Calu3 (cell line): ENCODE results near the gene ASZ1. TPM values are rescaled to one million over a fixed set of nuclear protein-coding genes. Genes with fewer than 3 reads are reported as not detected.

ENCODE experiments used
- BruUV-seq: library from RNA; stranded (reverse); fragments of 400-500 nt; replicated peaks from 2 replicates; lab custom pipeline; 2021; lab: Mats Ljungman, UMichigan
- CTCF ChIA-PET: fragments of 300-600 bp; sonication (Branson Sonifier 250); formaldehyde crosslinking; loops from one replicate; lab custom pipeline; 2022; ENCODE audit warnings: antibody characterized with exemption; lab: Charles Lee
- DNase-seq: peaks from one replicate; pipeline ENCODE4 v3.0.0; 2022
- H3K27ac Mint-ChIP-seq: one replicate; pipeline ENCODE4 v1.8.0; 2022; ENCODE audit warnings: mixed read lengths; ENCODE audit not compliant: unreplicated experiment
- H3K27me3 Mint-ChIP-seq: one replicate; pipeline ENCODE4 v1.8.0; 2022; ENCODE audit warnings: mixed read lengths; ENCODE audit not compliant: unreplicated experiment
- H3K36me3 Mint-ChIP-seq: one replicate; pipeline ENCODE4 v1.8.0; 2022; ENCODE audit warnings: mild to moderate bottlenecking, moderate library complexity, mixed read lengths; ENCODE audit not compliant: insufficient read depth, unreplicated experiment
- H3K4me1 Mint-ChIP-seq: one replicate; pipeline ENCODE4 v1.8.0; 2022; ENCODE audit warnings: mild to moderate bottlenecking, low read depth, mixed read lengths; ENCODE audit not compliant: unreplicated experiment
- H3K4me3 Mint-ChIP-seq: one replicate; pipeline ENCODE4 v1.8.0; 2022; ENCODE audit warnings: mild to moderate bottlenecking, low read depth, moderate library complexity, mixed read lengths; ENCODE audit not compliant: unreplicated experiment
- H3K9me3 Mint-ChIP-seq: one replicate; pipeline ENCODE4 v1.8.0; 2022; ENCODE audit warnings: low read depth, mixed read lengths; ENCODE audit not compliant: unreplicated experiment
- CTCF ChIP-seq: fragments of 200-600 bp; IDR thresholded peaks from one replicate; pipeline ENCODE4 v1.8.0; 2022; ENCODE audit warnings: antibody characterized with exemption; ENCODE audit not compliant: unreplicated experiment
- intact Hi-C: fragments of 100-400 bp; cut with micrococcal nuclease; formaldehyde crosslinking; loops from one replicate; pipeline ENCODE4 v1.10.0; 2022; ENCODE audit not compliant: unreplicated experiment
- total RNA-seq: library from RNA; stranded (reverse); gene quantifications from 2 replicates; pipeline ENCODE4 v1.2.3, GENCODE V29; 2022

The ASZ1 gene
- total RNA-seq, 1 experiment from 2014 or later: not detected

- intact Hi-C loops: loop anchor here (1.0 to 5.0 kb wide), 4 partner anchors 73 to 1213 kb away; no protein-coding TSS in a partner anchor
- H3K36me3 Mint-ChIP-seq: no peaks in the 10 kb centered on the region
- no TSS peak for BruUV-seq
- peaks cover 4% of the 10 kb centered on the region for H3K9me3 Mint-ChIP-seq
- H3K27me3 Mint-ChIP-seq: no peaks in the 10 kb centered on the region
- no peak overlapping the region for H3K4me3 Mint-ChIP-seq
- no peak for TF ChIP-seq CTCF
- no peak overlapping the region for H3K27ac Mint-ChIP-seq
- CTCF ChIA-PET: no interaction called here
- H3K4me1 Mint-ChIP-seq: no peaks in the 10 kb centered on the region
- DNase-seq: no peak
Observed at GRCh38 chr7:117384688-117385362, 42.5 kb downstream of the ASZ1 start.

- TF ChIP-seq CTCF: no peak
- H3K4me3 Mint-ChIP-seq: no peak overlapping the region
- BruUV-seq: no TSS peak
- DNase-seq: no peak
- CTCF ChIA-PET: no interaction called here
- no peaks in the 10 kb centered on the region for H3K36me3 Mint-ChIP-seq
- no peaks in the 10 kb centered on the region for H3K4me1 Mint-ChIP-seq
- no peaks in the 10 kb centered on the region for H3K27me3 Mint-ChIP-seq
- intact Hi-C loops: no loop called here
- no peak overlapping the region for H3K27ac Mint-ChIP-seq
- H3K9me3 Mint-ChIP-seq: peaks cover 2% of the 10 kb centered on the region
Observed at GRCh38 chr7:117383483-117384189, 43.7 kb downstream of the ASZ1 start.

GRCh38 chr7:117383046-117383445 is 44.2 kb downstream of the ASZ1 start:
- DNase-seq: no peak
- Mint-ChIP-seq H3K27ac (no peak overlapping the region), H3K27me3 (no peaks in the 10 kb centered on the region), H3K4me1 (no peaks in the 10 kb centered on the region), H3K36me3 (no peaks in the 10 kb centered on the region), H3K9me3 (no peaks in the 10 kb centered on the region), H3K4me3 (no peak overlapping the region)
- TF ChIP-seq CTCF: no peak
- intact Hi-C loops: no loop called here
- no TSS peak for BruUV-seq
- CTCF ChIA-PET: no interaction called here

GRCh38 chr7:117381362-117381761 is 45.9 kb downstream of the ASZ1 start:
- Mint-ChIP-seq H3K4me3 (no peak overlapping the region), H3K27ac (no peak overlapping the region), H3K9me3 (no peaks in the 10 kb centered on the region), H3K27me3 (no peaks in the 10 kb centered on the region), H3K4me1 (no peaks in the 10 kb centered on the region), H3K36me3 (no peaks in the 10 kb centered on the region)
- intact Hi-C loops: no loop called here
- BruUV-seq: no TSS peak
- TF ChIP-seq CTCF: no peak
- CTCF ChIA-PET: no interaction called here
- no peak for DNase-seq
